Stomach smooth muscle (tissue), 2 donors: ENCODE measurements around the gene ALK.

ENCODE experiments used
- H3K27ac ChIP-seq: one replicate; pipeline ENCODE4 v1.7.0; 2013; ENCODE audit warnings: mild to moderate bottlenecking, low read length, inconsistent platforms
- H3K27me3 ChIP-seq, 2 donors: one replicate each; pipeline ENCODE4 v1.7.0; 2013; ENCODE audit warnings: low read length in 2 of 2; ENCODE audit not compliant: insufficient read depth in 2 of 2, control insufficient read depth in 1 of 2
- H3K36me3 ChIP-seq, 2 donors: one replicate each; pipeline ENCODE4 v1.7.0; 2013; ENCODE audit warnings: low read length in 2 of 2; ENCODE audit not compliant: control insufficient read depth in 2 of 2, insufficient read depth in 2 of 2
- H3K4me1 ChIP-seq: one replicate; pipeline ENCODE4 v1.7.0; 2013; ENCODE audit warnings: low read length; ENCODE audit not compliant: control insufficient read depth, insufficient read depth
- H3K4me3 ChIP-seq, 2 donors: one replicate each; pipeline ENCODE4 v1.7.0; 2013; ENCODE audit warnings: low read length in 2 of 2
- H3K9ac ChIP-seq, 2 donors: one replicate each; pipeline ENCODE4 v1.7.0; 2013; ENCODE audit warnings: low read length in 2 of 2, mild to moderate bottlenecking in 1 of 2
- H3K9me3 ChIP-seq, 2 donors: one replicate each; pipeline ENCODE4 v1.7.0; 2013; ENCODE audit warnings: low read length in 2 of 2; ENCODE audit not compliant: control insufficient read depth in 2 of 2
- donor health status: healthy.
- donor health status: Pancreatic carcinoma.

Gene ALK

GRCh38 chr2:29242621-29243375 lies 678.6 kb downstream of the ALK start:
- no peaks in the 10 kb centered on the region for H3K9me3 ChIP-seq
- H3K4me3 ChIP-seq = no peak overlapping the region
- no peaks in the 10 kb centered on the region for H3K4me1 ChIP-seq
- H3K9ac ChIP-seq = no peak overlapping the region
- peaks cover 0 to 4% of the 10 kb centered on the region in 2 donors for H3K27me3 ChIP-seq
- no peaks in the 10 kb centered on the region for H3K36me3 ChIP-seq
- no peak overlapping the region for H3K27ac ChIP-seq

GRCh38 chr2:29241955-29242565 lies 679.3 kb downstream of the ALK start:
- no peaks in the 10 kb centered on the region for H3K36me3 ChIP-seq
- H3K9ac ChIP-seq = no peak overlapping the region
- no peaks in the 10 kb centered on the region for H3K9me3 ChIP-seq
- no peaks in the 10 kb centered on the region for H3K4me1 ChIP-seq
- peaks cover 0 to 4% of the 10 kb centered on the region in 2 donors for H3K27me3 ChIP-seq
- H3K4me3 ChIP-seq = no peak overlapping the region
- no peak overlapping the region for H3K27ac ChIP-seq

GRCh38 chr2:29241341-29241740 lies 680.0 kb downstream of the ALK start:
- Histone ChIP-seq H3K4me3 (no peak overlapping the region), H3K9ac (no peak overlapping the region), H3K27ac (no peak overlapping the region), H3K9me3 (no peaks in the 10 kb centered on the region), H3K27me3 (peaks cover 0 to 4% of the 10 kb centered on the region in 2 donors), H3K36me3 (no peaks in the 10 kb centered on the region), H3K4me1 (no peaks in the 10 kb centered on the region)

GRCh38 chr2:29240601-29241000 lies 680.8 kb downstream of the ALK start:
- Histone ChIP-seq H3K27me3 (peaks cover 0 to 7% of the 10 kb centered on the region in 2 donors), H3K9me3 (no peaks in the 10 kb centered on the region), H3K27ac (no peak overlapping the region), H3K4me1 (no peaks in the 10 kb centered on the region), H3K9ac (no peak overlapping the region), H3K4me3 (no peak overlapping the region), H3K36me3 (no peaks in the 10 kb centered on the region)

- Histone ChIP-seq H3K36me3 (no peaks in the 10 kb centered on the region), H3K4me3 (no peak overlapping the region), H3K4me1 (no peaks in the 10 kb centered on the region), H3K27ac (no peak overlapping the region), H3K9me3 (no peaks in the 10 kb centered on the region), H3K27me3 (peaks cover 0 to 7% of the 10 kb centered on the region in 2 donors), H3K9ac (no peak overlapping the region)
These were observed 682.0 kb downstream of the ALK start for GRCh38 chr2:29239209-29239960.

GRCh38 chr2:29238497-29238896 lies 682.9 kb downstream of the ALK start:
- Histone ChIP-seq H3K9ac (no peak overlapping the region), H3K27ac (no peak overlapping the region), H3K9me3 (no peaks in the 10 kb centered on the region), H3K27me3 (peaks cover 3 to 7% of the 10 kb centered on the region in 2 donors), H3K4me1 (no peaks in the 10 kb centered on the region), H3K4me3 (no peak overlapping the region), H3K36me3 (no peaks in the 10 kb centered on the region)

GRCh38 chr2:29236074-29236473 lies 685.3 kb downstream of the ALK start:
- Histone ChIP-seq H3K4me1 (no peaks in the 10 kb centered on the region), H3K9ac (no peak overlapping the region), H3K9me3 (no peaks in the 10 kb centered on the region), H3K27me3 (peaks cover 3 to 7% of the 10 kb centered on the region in 2 donors), H3K36me3 (no peaks in the 10 kb centered on the region), H3K4me3 (no peak overlapping the region), H3K27ac (no peak overlapping the region)

GRCh38 chr2:29235411-29235810 lies 686.0 kb downstream of the ALK start:
- Histone ChIP-seq H3K4me3 (no peak overlapping the region), H3K4me1 (no peaks in the 10 kb centered on the region), H3K27ac (no peak overlapping the region), H3K27me3 (peaks cover 3 to 4% of the 10 kb centered on the region in 2 donors), H3K9me3 (no peaks in the 10 kb centered on the region), H3K36me3 (no peaks in the 10 kb centered on the region), H3K9ac (no peak overlapping the region)

- H3K36me3 ChIP-seq = no peaks in the 10 kb centered on the region
These were observed 688.0 kb downstream of the ALK start for GRCh38 chr2:29233428-29233827.

GRCh38 chr2:29232041-29232440 lies 689.3 kb downstream of the ALK start:
- Histone ChIP-seq H3K9me3 (no peaks in the 10 kb centered on the region), H3K4me3 (no peak overlapping the region), H3K9ac (no peak overlapping the region), H3K27ac (no peak overlapping the region), H3K27me3 (peaks cover 3 to 11% of the 10 kb centered on the region in 2 donors), H3K4me1 (no peaks in the 10 kb centered on the region), H3K36me3 (no peaks in the 10 kb centered on the region)

More at GRCh38 chr2:29233428-29233827, 688.0 kb downstream of the ALK start:
- no peak overlapping the region for H3K27ac ChIP-seq
- H3K4me1 ChIP-seq = no peaks in the 10 kb centered on the region
- H3K9me3 ChIP-seq = no peaks in the 10 kb centered on the region
- H3K27me3 ChIP-seq = peaks cover 3 to 4% of the 10 kb centered on the region in 2 donors
- no peak overlapping the region for H3K9ac ChIP-seq
- H3K4me3 ChIP-seq = no peak overlapping the region
